HuH-7 (cell line): ENCODE measurements around the gene VPS37C.

Experiments
- DNase-seq: peaks from one replicate; pipeline ENCODE4 v3.0.0; 2011; ENCODE audit warnings: low spot score

Gene VPS37C

GRCh38 chr11:61092908-61093763 lies 68.1 kb downstream of the VPS37C start:
- DNase-seq = no peak

GRCh38 chr11:61092280-61092766 lies 68.9 kb downstream of the VPS37C start:
- DNase-seq = no peak

GRCh38 chr11:61091373-61092279 lies 69.6 kb downstream of the VPS37C start:
- no peak for DNase-seq

- no peak for DNase-seq
These were observed 70.2 kb downstream of the VPS37C start for GRCh38 chr11:61090982-61091372.

GRCh38 chr11:61090521-61090920 lies 70.7 kb downstream of the VPS37C start:
- no peak for DNase-seq

GRCh38 chr11:61089806-61090491 lies 71.3 kb downstream of the VPS37C start:
- no peak for DNase-seq

GRCh38 chr11:61087426-61088119 lies 73.7 kb downstream of the VPS37C start:
- no peak for DNase-seq

- DNase-seq = no peak
These were observed 77.6 kb downstream of the VPS37C start for GRCh38 chr11:61083601-61084147.

- no peak for DNase-seq
These were observed 78.2 kb downstream of the VPS37C start for GRCh38 chr11:61082931-61083531.

GRCh38 chr11:61082062-61082870 lies 79.0 kb downstream of the VPS37C start:
- DNase-seq = no peak

- no peak for DNase-seq
These were observed 80.1 kb downstream of the VPS37C start for GRCh38 chr11:61080986-61081590.

- DNase-seq = no peak
These were observed 80.7 kb downstream of the VPS37C start for GRCh38 chr11:61080526-61080925.
